ENCODE measurements around the gene FNTB.

The FNTB gene

DNA sequence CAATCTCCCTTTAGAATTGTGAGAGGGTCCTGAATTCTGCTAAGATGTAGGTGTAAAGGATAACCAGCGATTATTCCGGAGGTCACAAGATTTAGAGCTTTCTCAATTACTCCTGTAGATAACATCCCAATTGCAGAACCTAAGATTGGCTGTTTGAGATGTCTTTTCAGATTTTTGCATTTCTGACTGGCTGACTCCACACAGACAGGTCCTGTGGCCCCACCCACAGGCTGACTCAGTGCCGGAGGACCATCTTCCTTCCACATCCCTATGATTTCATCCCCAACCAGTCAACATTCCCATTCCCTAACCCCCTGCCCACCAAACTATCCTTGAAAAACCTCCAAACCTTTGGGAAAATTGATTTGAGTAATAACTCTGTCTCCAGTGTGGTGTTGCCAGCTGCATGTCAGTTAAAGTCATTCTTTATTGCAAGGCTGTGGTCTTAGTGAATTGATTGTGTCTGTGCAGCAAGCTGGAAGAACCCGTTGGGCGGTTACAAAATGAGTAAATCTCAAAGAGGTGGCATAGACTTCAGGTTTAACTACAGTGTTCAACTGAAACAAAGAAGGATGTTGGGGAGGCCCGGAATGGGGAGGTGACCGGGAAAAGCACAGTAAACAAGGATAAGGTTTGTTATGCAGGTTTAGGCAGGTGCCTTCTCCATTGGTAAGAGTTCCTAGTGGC is 10.6 kb downstream of the FNTB start:
- TF ChIP-seq TAF1 (IDR thresholded peaks at IDR 0.05; ENCODE audit: low read depth) (no peak), TEAD4 (IDR thresholded peaks at IDR 0.05) (no peak), CREB1 (IDR thresholded peaks at IDR 0.05; ENCODE audit: low read depth) (no peak), NFIC (IDR thresholded peaks at IDR 0.05) (no peak), FOXM1 (IDR thresholded peaks at IDR 0.05; ENCODE audit: borderline replicate concordance, low read depth) (no peak), EP300 (IDR thresholded peaks at IDR 0.05; ENCODE audit: borderline replicate concordance) (no peak), CEBPB (IDR thresholded peaks at IDR 0.05) (no peak)
- TF ChIP-seq, protein P1, sequence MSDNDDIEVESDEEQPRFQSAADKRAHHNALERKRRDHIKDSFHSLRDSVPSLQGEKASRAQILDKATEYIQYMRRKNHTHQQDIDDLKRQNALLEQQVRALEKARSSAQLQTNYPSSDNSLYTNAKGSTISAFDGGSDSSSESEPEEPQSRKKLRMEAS (IDR thresholded peaks at IDR 0.05): no peak
- TF ChIP-seq, protein P2, sequence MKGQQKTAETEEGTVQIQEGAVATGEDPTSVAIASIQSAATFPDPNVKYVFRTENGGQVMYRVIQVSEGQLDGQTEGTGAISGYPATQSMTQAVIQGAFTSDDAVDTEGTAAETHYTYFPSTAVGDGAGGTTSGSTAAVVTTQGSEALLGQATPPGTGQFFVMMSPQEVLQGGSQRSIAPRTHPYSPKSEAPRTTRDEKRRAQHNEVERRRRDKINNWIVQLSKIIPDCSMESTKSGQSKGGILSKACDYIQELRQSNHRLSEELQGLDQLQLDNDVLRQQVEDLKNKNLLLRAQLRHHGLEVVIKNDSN (IDR thresholded peaks at IDR 0.05): no peak

DNA sequence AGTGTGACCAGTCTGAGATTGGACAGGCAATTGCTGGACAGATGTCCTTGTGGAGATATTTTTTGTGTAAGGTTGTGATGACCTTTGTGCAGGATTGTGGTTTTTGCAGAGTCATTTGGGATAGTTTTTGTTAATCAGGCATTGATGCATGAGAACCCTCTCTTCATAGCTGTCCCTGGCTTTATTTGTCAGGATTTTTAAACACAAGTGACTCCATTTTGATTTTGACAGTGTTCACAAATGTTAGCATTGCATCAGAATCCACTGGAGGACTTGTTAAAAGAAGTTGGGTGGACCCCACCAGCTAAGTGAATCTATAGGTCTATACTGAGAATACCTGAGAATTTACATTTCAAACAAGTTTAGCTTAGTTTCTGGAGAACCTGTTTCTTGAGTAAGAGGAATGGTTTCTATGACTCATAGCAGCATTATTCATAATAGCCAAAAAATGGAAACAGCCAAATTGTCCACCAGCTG is 11.8 kb downstream of the FNTB start:
- no peak for TF ChIP-seq NFIC (IDR thresholded peaks at IDR 0.05)
- no peak for TF ChIP-seq CEBPB (IDR thresholded peaks at IDR 0.05)
- no peak for TF ChIP-seq TEAD4 (IDR thresholded peaks at IDR 0.05)
- no peak for TF ChIP-seq TAF1 (IDR thresholded peaks at IDR 0.05; ENCODE audit: low read depth)
- TF ChIP-seq YY1 (IDR thresholded peaks at IDR 0.05; ENCODE audit: low read depth): no peak
- TF ChIP-seq FOXM1 (IDR thresholded peaks at IDR 0.05; ENCODE audit: borderline replicate concordance, low read depth): no peak
- TF ChIP-seq, protein P3, sequence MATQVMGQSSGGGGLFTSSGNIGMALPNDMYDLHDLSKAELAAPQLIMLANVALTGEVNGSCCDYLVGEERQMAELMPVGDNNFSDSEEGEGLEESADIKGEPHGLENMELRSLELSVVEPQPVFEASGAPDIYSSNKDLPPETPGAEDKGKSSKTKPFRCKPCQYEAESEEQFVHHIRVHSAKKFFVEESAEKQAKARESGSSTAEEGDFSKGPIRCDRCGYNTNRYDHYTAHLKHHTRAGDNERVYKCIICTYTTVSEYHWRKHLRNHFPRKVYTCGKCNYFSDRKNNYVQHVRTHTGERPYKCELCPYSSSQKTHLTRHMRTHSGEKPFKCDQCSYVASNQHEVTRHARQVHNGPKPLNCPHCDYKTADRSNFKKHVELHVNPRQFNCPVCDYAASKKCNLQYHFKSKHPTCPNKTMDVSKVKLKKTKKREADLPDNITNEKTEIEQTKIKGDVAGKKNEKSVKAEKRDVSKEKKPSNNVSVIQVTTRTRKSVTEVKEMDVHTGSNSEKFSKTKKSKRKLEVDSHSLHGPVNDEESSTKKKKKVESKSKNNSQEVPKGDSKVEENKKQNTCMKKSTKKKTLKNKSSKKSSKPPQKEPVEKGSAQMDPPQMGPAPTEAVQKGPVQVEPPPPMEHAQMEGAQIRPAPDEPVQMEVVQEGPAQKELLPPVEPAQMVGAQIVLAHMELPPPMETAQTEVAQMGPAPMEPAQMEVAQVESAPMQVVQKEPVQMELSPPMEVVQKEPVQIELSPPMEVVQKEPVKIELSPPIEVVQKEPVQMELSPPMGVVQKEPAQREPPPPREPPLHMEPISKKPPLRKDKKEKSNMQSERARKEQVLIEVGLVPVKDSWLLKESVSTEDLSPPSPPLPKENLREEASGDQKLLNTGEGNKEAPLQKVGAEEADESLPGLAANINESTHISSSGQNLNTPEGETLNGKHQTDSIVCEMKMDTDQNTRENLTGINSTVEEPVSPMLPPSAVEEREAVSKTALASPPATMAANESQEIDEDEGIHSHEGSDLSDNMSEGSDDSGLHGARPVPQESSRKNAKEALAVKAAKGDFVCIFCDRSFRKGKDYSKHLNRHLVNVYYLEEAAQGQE (IDR thresholded peaks at IDR 0.05; ENCODE audit: low read depth): no peak
- no peak for TF ChIP-seq TCF12 (IDR thresholded peaks at IDR 0.05; ENCODE audit: low read depth)
- TF ChIP-seq, protein P2 (IDR thresholded peaks at IDR 0.05): no peak
- TF ChIP-seq, protein P1 (IDR thresholded peaks at IDR 0.05): no peak
- no peak for TF ChIP-seq ZBTB7A (IDR thresholded peaks at IDR 0.05; ENCODE audit: low read depth)

DNA sequence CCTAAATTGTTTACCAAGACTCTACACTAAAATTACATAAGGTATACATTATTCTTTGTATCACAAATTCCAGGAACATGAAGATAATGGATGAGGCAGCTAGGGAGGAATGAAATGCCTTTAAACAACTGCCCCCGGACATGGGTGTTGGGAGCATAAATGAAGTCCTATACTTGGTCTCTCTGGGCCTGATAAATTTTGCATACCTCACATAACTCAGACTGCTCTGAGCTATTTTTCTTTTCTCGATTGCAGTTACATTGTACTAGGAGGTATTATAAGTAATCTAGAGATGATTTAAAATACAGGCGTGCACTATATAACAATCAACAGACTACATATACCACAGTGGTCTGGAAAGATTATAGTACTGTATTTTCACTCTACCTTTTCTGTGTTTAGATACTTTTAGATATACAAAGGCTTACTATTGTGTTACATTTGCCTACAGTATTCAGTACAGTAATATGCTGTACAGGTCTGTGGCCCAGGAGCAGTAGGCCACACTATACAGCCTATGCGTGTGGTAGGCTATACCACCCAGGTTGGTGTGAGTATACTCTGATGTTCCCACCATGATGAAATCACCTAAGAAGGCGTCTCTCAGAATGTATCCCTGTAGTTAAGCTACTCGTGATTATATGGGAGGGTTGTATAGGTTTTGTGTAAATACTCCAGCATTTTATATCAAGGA is 14.3 kb downstream of the FNTB start:
- TF ChIP-seq, protein P1 (IDR thresholded peaks at IDR 0.05): no peak
- TF ChIP-seq YY1 (IDR thresholded peaks at IDR 0.05; ENCODE audit: low read depth): no peak
- TF ChIP-seq TCF12 (IDR thresholded peaks at IDR 0.05; ENCODE audit: low read depth): no peak
- TF ChIP-seq CEBPB (IDR thresholded peaks at IDR 0.05): no peak
- TF ChIP-seq CREB1 (IDR thresholded peaks at IDR 0.05; ENCODE audit: low read depth): no peak
- TF ChIP-seq, protein P3 (IDR thresholded peaks at IDR 0.05; ENCODE audit: low read depth): no peak
- no peak for TF ChIP-seq EP300 (IDR thresholded peaks at IDR 0.05; ENCODE audit: borderline replicate concordance)
- TF ChIP-seq ZBTB7A (IDR thresholded peaks at IDR 0.05; ENCODE audit: low read depth): no peak
- no peak for TF ChIP-seq TEAD4 (IDR thresholded peaks at IDR 0.05)

DNA sequence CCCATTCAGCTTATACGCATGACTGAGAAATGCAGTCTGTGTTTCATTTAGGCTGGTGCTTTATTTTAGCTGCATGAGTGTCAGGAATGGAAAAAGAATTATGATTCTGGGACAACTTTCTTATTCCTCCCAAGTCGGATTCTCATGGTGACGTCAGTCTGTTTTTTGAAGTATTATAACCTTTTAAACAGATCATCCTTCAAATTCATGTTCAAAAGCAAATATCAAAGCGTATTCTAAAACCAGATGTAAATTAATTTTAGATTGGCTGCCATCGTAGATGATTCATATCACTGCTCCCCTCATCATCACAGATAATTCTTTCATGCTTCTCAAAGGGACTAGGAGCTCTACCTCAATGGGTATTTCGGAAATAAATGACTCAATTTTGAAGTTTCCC is 15.0 kb downstream of the FNTB start:
- TF ChIP-seq RAD21 (IDR thresholded peaks at IDR 0.05; ENCODE audit: low read depth) (no peak), TEAD4 (IDR thresholded peaks at IDR 0.05) (no peak), FOXM1 (IDR thresholded peaks at IDR 0.05; ENCODE audit: borderline replicate concordance, low read depth) (no peak), ZBTB7A (IDR thresholded peaks at IDR 0.05; ENCODE audit: low read depth) (no peak), TAF1 (IDR thresholded peaks at IDR 0.05; ENCODE audit: low read depth) (no peak), CREB1 (IDR thresholded peaks at IDR 0.05; ENCODE audit: low read depth) (no peak), YY1 (IDR thresholded peaks at IDR 0.05; ENCODE audit: low read depth) (no peak), EGR1 (IDR thresholded peaks at IDR 0.05) (no peak), TCF12 (IDR thresholded peaks at IDR 0.05; ENCODE audit: low read depth) (no peak), NFIC (IDR thresholded peaks at IDR 0.05) (no peak), CEBPB (IDR thresholded peaks at IDR 0.05) (no peak), EP300 (IDR thresholded peaks at IDR 0.05; ENCODE audit: borderline replicate concordance) (no peak)
- TF ChIP-seq, protein P2 (IDR thresholded peaks at IDR 0.05): no peak
- TF ChIP-seq, protein P1 (IDR thresholded peaks at IDR 0.05): no peak
- TF ChIP-seq, protein P3 (IDR thresholded peaks at IDR 0.05; ENCODE audit: low read depth): no peak
